Liver (tissue), 9 donors: ENCODE measurements around the gene ZNF618. TPM values are rescaled to one million over a fixed set of nuclear protein-coding genes. Genes with fewer than 3 reads are reported as not detected.

Experiments used
- DNase-seq: peaks from one replicate; pipeline ENCODE4 v3.0.0-alpha.2; 2017; ENCODE audit warnings: low spot score
- H3K27ac ChIP-seq, 2 donors: one replicate each; pipeline ENCODE4 v1.7.0; 2013; ENCODE audit warnings: inconsistent platforms in 2 of 2, low read length in 2 of 2, control low read depth in 1 of 2, low read depth in 1 of 2, mild to moderate bottlenecking in 1 of 2
- H3K27me3 ChIP-seq, 4 donors: one replicate each; pipeline versions ENCODE4 v1.6.1 to v1.7.0; 2013; ENCODE audit warnings: low read length in 3 of 4, inconsistent platforms in 1 of 4, mild to moderate bottlenecking in 1 of 4, moderate library complexity in 1 of 4; ENCODE audit not compliant: control insufficient read depth in 4 of 4, insufficient read depth in 4 of 4
- H3K36me3 ChIP-seq, 4 donors: one replicate each; pipeline versions ENCODE4 v1.6.1 to v1.7.0; 2013; ENCODE audit warnings: low read length in 3 of 4, mild to moderate bottlenecking in 3 of 4, low read depth in 1 of 4, moderate library complexity in 1 of 4; ENCODE audit not compliant: control insufficient read depth in 4 of 4, insufficient read depth in 3 of 4
- H3K4me1 ChIP-seq, 4 donors: one replicate each; pipeline versions ENCODE4 v1.6.1 to v1.7.0; 2013; ENCODE audit warnings: low read length in 3 of 4, mild to moderate bottlenecking in 3 of 4, moderate library complexity in 1 of 4; ENCODE audit not compliant: control insufficient read depth in 4 of 4, insufficient read depth in 4 of 4
- H3K4me3 ChIP-seq, 3 donors: one replicate each; pipeline versions ENCODE4 v1.6.1 to v1.7.0; 2013; ENCODE audit warnings: low read length in 3 of 3, control low read depth in 1 of 3, low read depth in 1 of 3, mild to moderate bottlenecking in 1 of 3
- H3K9ac ChIP-seq, 2 donors: one replicate each; pipeline ENCODE4 v1.7.0; 2013; ENCODE audit warnings: low read length in 2 of 2, mild to moderate bottlenecking in 2 of 2, moderate library complexity in 2 of 2, control low read depth in 1 of 2, low read depth in 1 of 2
- H3K9me3 ChIP-seq, 4 donors: one replicate each; pipeline versions ENCODE4 v1.6.1 to v1.7.0; 2013; ENCODE audit warnings: low read length in 3 of 4; ENCODE audit not compliant: control insufficient read depth in 4 of 4
- EGR1 ChIP-seq, 2 donors: IDR thresholded peaks; 2 replicates each; pipeline ENCODE4 v1.6.1; 2016 to 2018; ENCODE audit warnings: antibody characterized with exemption in 2 of 2, low read depth in 2 of 2
- FOXA1 ChIP-seq: IDR thresholded peaks from 2 replicates; pipeline ENCODE4 v1.6.1; 2016; ENCODE audit warnings: antibody characterized with exemption
- GABPA ChIP-seq, 2 donors: IDR thresholded peaks in 1 of 2; conservative IDR thresholded peaks in 1 of 2; 2 replicates each; pipeline ENCODE4 v1.6.1; 2016; ENCODE audit warnings: antibody characterized with exemption in 2 of 2, mild to moderate bottlenecking in 1 of 2, moderate library complexity in 1 of 2
- HNF4G ChIP-seq: IDR thresholded peaks from 2 replicates; pipeline ENCODE4 v1.6.1; 2016; ENCODE audit warnings: antibody characterized with exemption
- JUND ChIP-seq, 2 donors: IDR thresholded peaks; 2 replicates each; pipeline ENCODE4 v1.6.1; 2016; ENCODE audit warnings: antibody characterized with exemption in 2 of 2
- NR2F2 ChIP-seq: IDR thresholded peaks from 2 replicates; pipeline ENCODE4 v1.6.1; 2016; ENCODE audit warnings: antibody characterized with exemption
- RAD21 ChIP-seq, 2 donors: IDR thresholded peaks; 2 replicates each; pipeline ENCODE4 v1.6.1; 2016; ENCODE audit warnings: antibody characterized with exemption in 2 of 2, mild to moderate bottlenecking in 2 of 2
- RXRA ChIP-seq, 2 donors: IDR thresholded peaks; 2 replicates each; pipeline ENCODE4 v1.6.1; 2017 to 2018; ENCODE audit warnings: antibody characterized with exemption in 2 of 2, mild to moderate bottlenecking in 1 of 2
- SP1 ChIP-seq: IDR thresholded peaks from 2 replicates; pipeline ENCODE4 v1.6.1; 2018; ENCODE audit warnings: antibody characterized with exemption, mild to moderate bottlenecking
- TAF1 ChIP-seq: conservative IDR thresholded peaks from 2 replicates; pipeline ENCODE4 v1.6.1; 2016; ENCODE audit warnings: antibody characterized with exemption, mild to moderate bottlenecking
- YY1 ChIP-seq: IDR thresholded peaks from 2 replicates; pipeline ENCODE4 v1.6.1; 2016; ENCODE audit warnings: antibody characterized with exemption, mild to moderate bottlenecking
- WGBS: extraction: QIAGEN DNeasy Blood & Tissue Kit; methylation state at CpG from one replicate; pipeline ENCODE4 v1.1.7; 2013; 5-methylcytosine and 5-hydroxymethylcytosine counted together
- polyA plus RNA-seq, 2 donors: library from polyadenylated mRNA; stranded (reverse) in 1 of 2; unstranded in 1 of 2; fragments of 200-250 nt in 1 of 2; fragments of >200 nt in 1 of 2; fragmentation: Nextera tagmentation in 1 of 2; extraction: Ambion mirVana in 1 of 2; gene quantifications; one replicate each; pipeline versions ENCODE4 v1.2.1 to v1.2.3, GENCODE V29; 2013 to 2015
- total RNA-seq, 2 donors: library from RNA; depleted of rRNA; stranded (reverse); fragments of >200 nt; gene quantifications; one replicate each; pipeline ENCODE4 v1.2.3, GENCODE V29; 2014
- TF ChIP-seq, protein P1 (sequence below): IDR thresholded peaks from 2 replicates; pipeline ENCODE4 v1.6.1; 2016; ENCODE audit warnings: antibody characterized with exemption
- TF ChIP-seq, protein P2 (sequence below): IDR thresholded peaks from 2 replicates; pipeline ENCODE4 v1.6.1; 2016; ENCODE audit warnings: antibody characterized with exemption, mild to moderate bottlenecking
- TF ChIP-seq, protein P3 (sequence below): IDR thresholded peaks from 2 replicates; pipeline ENCODE4 v1.6.1; 2016; ENCODE audit warnings: antibody characterized with exemption
- donor health status: healthy.
- donor health status: healthy.
- donor health status: healthy.
- donor health status: healthy.
- donor health status: healthy.

Gene ZNF618
- total and polyA plus RNA-seq, 4 donors, result 2.2 to 6.5 (median 3.7) TPM

DNA sequence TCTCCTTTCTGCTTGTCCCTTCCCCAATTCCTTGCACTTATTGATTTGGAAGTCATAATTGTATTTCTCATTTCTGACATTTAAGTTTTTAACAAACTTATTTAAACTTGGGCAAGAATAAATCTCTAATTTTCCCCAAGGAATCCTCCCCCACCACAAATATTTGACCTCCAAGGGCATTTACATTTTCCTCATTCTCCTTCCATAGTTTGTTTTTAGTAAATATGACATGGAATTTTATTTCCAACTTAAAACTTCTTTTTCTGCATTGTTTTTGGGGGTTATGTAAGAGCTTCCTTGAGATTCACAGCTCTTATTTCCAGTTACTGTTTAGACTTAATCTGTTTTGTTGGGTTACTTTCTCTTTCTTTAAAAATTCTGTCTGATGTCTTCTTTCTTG, 64.9 kb downstream of the ZNF618 start:
- Histone ChIP-seq H3K27me3 (no peaks in the 10 kb centered on the region), H3K4me3 (no peak overlapping the region), H3K4me1 (no peaks in the 10 kb centered on the region), H3K9ac (no peak overlapping the region), H3K36me3 (no peaks in the 10 kb centered on the region), H3K27ac (no peak overlapping the region), H3K9me3 (no peaks in the 10 kb centered on the region)
- DNase-seq, result no peak
- TF ChIP-seq EGR1 (IDR thresholded peaks at IDR 0.05; ENCODE audit: low read depth in 2 of 2) (no peak), FOXA1 (no peak), NR2F2 (no peak), YY1 (no peak), SP1 (no peak), RAD21 (IDR thresholded peaks at IDR 0.05) (no peak), RXRA (IDR thresholded peaks at IDR 0.05) (no peak), GABPA (IDR thresholded peaks at IDR 0.05 in 1 of 2, conservative IDR thresholded peaks at IDR 0.05 in 1 of 2) (no peak), HNF4G (no peak)
- TF ChIP-seq, protein P1, sequence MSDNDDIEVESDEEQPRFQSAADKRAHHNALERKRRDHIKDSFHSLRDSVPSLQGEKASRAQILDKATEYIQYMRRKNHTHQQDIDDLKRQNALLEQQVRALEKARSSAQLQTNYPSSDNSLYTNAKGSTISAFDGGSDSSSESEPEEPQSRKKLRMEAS, result no peak
- TF ChIP-seq, protein P2, sequence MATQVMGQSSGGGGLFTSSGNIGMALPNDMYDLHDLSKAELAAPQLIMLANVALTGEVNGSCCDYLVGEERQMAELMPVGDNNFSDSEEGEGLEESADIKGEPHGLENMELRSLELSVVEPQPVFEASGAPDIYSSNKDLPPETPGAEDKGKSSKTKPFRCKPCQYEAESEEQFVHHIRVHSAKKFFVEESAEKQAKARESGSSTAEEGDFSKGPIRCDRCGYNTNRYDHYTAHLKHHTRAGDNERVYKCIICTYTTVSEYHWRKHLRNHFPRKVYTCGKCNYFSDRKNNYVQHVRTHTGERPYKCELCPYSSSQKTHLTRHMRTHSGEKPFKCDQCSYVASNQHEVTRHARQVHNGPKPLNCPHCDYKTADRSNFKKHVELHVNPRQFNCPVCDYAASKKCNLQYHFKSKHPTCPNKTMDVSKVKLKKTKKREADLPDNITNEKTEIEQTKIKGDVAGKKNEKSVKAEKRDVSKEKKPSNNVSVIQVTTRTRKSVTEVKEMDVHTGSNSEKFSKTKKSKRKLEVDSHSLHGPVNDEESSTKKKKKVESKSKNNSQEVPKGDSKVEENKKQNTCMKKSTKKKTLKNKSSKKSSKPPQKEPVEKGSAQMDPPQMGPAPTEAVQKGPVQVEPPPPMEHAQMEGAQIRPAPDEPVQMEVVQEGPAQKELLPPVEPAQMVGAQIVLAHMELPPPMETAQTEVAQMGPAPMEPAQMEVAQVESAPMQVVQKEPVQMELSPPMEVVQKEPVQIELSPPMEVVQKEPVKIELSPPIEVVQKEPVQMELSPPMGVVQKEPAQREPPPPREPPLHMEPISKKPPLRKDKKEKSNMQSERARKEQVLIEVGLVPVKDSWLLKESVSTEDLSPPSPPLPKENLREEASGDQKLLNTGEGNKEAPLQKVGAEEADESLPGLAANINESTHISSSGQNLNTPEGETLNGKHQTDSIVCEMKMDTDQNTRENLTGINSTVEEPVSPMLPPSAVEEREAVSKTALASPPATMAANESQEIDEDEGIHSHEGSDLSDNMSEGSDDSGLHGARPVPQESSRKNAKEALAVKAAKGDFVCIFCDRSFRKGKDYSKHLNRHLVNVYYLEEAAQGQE, result no peak

DNA sequence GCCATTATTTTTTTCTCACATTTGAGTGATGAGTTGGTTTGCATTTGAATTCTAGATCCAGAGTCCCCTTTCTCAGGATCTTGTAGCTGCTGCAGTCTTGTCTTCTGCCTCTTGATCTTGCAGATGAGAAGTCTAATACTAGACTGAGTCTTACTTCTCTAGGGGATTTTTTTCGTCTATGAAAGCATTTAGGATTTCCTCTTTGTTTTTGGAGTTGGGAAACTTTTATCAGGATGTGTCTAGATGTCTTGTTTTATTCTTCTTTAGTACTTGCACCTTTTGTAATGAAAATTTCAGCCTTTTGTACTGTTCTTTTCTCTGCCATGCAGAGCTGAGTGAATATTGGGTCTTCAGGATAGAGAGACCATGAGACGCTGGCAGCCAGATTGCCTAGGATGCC, 65.4 kb downstream of the ZNF618 start:
- no peak overlapping the region for H3K4me3 ChIP-seq
- H3K27ac ChIP-seq, result no peak overlapping the region
- H3K9me3 ChIP-seq, result no peaks in the 10 kb centered on the region
- no peaks in the 10 kb centered on the region for H3K4me1 ChIP-seq
- no peaks in the 10 kb centered on the region for H3K27me3 ChIP-seq
- WGBS, result 86% methylated on average over 2 of the region's 2 CpGs
- H3K36me3 ChIP-seq, result no peaks in the 10 kb centered on the region
- DNase-seq, result no peak
- H3K9ac ChIP-seq, result no peak overlapping the region
- TF ChIP-seq SP1, result no peak
- TF ChIP-seq, protein P1, result no peak
- no peak for TF ChIP-seq RAD21 (IDR thresholded peaks at IDR 0.05)
- no peak for TF ChIP-seq RXRA (IDR thresholded peaks at IDR 0.05)
- TF ChIP-seq HNF4G, result no peak
- no peak for TF ChIP-seq JUND (IDR thresholded peaks at IDR 0.05)
- TF ChIP-seq TAF1, result no peak
- TF ChIP-seq, protein P3, sequence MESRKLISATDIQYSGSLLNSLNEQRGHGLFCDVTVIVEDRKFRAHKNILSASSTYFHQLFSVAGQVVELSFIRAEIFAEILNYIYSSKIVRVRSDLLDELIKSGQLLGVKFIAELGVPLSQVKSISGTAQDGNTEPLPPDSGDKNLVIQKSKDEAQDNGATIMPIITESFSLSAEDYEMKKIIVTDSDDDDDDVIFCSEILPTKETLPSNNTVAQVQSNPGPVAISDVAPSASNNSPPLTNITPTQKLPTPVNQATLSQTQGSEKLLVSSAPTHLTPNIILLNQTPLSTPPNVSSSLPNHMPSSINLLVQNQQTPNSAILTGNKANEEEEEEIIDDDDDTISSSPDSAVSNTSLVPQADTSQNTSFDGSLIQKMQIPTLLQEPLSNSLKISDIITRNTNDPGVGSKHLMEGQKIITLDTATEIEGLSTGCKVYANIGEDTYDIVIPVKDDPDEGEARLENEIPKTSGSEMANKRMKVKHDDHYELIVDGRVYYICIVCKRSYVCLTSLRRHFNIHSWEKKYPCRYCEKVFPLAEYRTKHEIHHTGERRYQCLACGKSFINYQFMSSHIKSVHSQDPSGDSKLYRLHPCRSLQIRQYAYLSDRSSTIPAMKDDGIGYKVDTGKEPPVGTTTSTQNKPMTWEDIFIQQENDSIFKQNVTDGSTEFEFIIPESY, result no peak
